Measurements from ENCODE around the gene SLC25A10.

DNA sequence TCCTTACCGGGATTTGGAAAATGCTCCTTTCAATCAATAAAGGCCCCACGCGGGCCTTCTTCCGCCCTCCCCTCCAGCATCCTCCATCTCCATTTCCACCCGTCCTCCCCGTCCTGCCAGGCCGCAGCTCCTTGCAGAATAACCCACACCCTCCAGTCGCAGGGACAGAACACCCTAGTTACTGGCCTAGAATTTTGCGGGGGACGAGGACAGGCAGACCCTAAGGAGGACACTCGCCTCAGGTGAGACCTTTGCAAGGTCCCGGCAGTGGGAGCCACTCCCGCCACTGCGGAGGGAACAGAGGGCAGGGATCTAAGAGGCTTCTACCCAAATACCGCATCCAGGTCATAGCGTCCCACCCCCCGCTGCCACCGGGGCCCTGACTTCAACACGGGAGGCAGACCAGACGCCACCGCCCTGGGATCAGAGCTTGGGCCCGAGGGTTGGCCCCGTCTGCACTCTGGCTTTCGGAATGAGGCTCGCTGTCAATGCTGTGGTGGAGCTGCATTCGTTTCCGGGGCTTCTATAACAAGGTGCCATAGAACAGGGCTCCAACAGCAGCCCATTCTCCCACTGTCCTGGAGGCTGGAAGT, 26.8 kb downstream of the SLC25A10 start:
- TF ChIP-seq, protein P1, sequence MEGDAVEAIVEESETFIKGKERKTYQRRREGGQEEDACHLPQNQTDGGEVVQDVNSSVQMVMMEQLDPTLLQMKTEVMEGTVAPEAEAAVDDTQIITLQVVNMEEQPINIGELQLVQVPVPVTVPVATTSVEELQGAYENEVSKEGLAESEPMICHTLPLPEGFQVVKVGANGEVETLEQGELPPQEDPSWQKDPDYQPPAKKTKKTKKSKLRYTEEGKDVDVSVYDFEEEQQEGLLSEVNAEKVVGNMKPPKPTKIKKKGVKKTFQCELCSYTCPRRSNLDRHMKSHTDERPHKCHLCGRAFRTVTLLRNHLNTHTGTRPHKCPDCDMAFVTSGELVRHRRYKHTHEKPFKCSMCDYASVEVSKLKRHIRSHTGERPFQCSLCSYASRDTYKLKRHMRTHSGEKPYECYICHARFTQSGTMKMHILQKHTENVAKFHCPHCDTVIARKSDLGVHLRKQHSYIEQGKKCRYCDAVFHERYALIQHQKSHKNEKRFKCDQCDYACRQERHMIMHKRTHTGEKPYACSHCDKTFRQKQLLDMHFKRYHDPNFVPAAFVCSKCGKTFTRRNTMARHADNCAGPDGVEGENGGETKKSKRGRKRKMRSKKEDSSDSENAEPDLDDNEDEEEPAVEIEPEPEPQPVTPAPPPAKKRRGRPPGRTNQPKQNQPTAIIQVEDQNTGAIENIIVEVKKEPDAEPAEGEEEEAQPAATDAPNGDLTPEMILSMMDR (IDR thresholded peaks at IDR 0.05; ENCODE audit: low read length) = no peak
- TF ChIP-seq EZH2 (optimal IDR thresholded peaks at IDR 0.05; ENCODE audit: low read depth, low read length) (no peak), EZH2phosphoT487 (IDR thresholded peaks at IDR 0.05; ENCODE audit: low read length) (no peak)

Measured in MM.1S (cell line).